Keratinocyte (primary cell): Measurements from ENCODE around the gene C2orf80. TPM values are rescaled to one million over a fixed set of nuclear protein-coding genes. Genes with fewer than 3 reads are reported as not detected.

ENCODE experiments used
- DNase-seq: peaks from one replicate; pipeline ENCODE4 v3.0.0-alpha.2; 2011; ENCODE audit warnings: low read depth, missing footprints, low spot score
- FAIRE-seq: peaks from 2 replicates; lab custom pipeline; 2011; peaks lifted over from hg19 to GRCh38; lab: Jason Lieb, UNC
- H2AFZ ChIP-seq: 2 replicates; pipeline ENCODE4 v1.6.0; 2012; ENCODE audit warnings: low read length, control low read depth, inconsistent platforms; ENCODE audit not compliant: control insufficient read depth
- H3K27ac ChIP-seq: 2 replicates; pipeline ENCODE4 v1.5.1; 2011; ENCODE audit warnings: low read length; ENCODE audit not compliant: control insufficient read depth, insufficient read depth
- H3K27me3 ChIP-seq: 3 replicates; pipeline ENCODE4 v1.6.0; 2011; ENCODE audit warnings: low read length; ENCODE audit not compliant: control insufficient read depth, insufficient read depth; ENCODE audit errors: extremely low read depth
- H3K36me3 ChIP-seq, 2 experiments: 2 replicates in 1 of 2; 3 replicates in 1 of 2; pipeline ENCODE4 v1.5.1; 2011; ENCODE audit warnings: low read length in 2 of 2, mild to moderate bottlenecking in 1 of 2; ENCODE audit not compliant: control insufficient read depth in 2 of 2, insufficient read depth in 2 of 2; ENCODE audit errors: extremely low read depth in 1 of 2
- H3K4me1 ChIP-seq: 3 replicates; pipeline ENCODE4 v1.5.1; 2011; ENCODE audit warnings: low read length; ENCODE audit not compliant: control insufficient read depth, insufficient read depth; ENCODE audit errors: extremely low read depth
- H3K4me2 ChIP-seq: 3 replicates; pipeline ENCODE4 v1.6.0; 2011; ENCODE audit warnings: low read depth, low read length; ENCODE audit not compliant: control insufficient read depth, insufficient read depth; ENCODE audit errors: extremely low read depth
- H3K4me3 ChIP-seq, 3 experiments: fragments of 200-600 bp in 1 of 3; sonication (generic) in 1 of 3; 2 replicates in 2 of 3; 3 replicates in 1 of 3; pipeline ENCODE4 v1.5.1; 2011 to 2016; ENCODE audit warnings: low read length in 3 of 3, mild to moderate bottlenecking in 3 of 3, control low read depth in 2 of 3, inconsistent platforms in 1 of 3, low read depth in 1 of 3, mixed read lengths in 1 of 3, mixed run types in 1 of 3, moderate library complexity in 1 of 3; ENCODE audit not compliant: control insufficient read depth in 2 of 3, insufficient read depth in 2 of 3; ENCODE audit errors: extremely low read depth in 1 of 3
- H3K79me2 ChIP-seq: 2 replicates; pipeline ENCODE4 v1.6.0; 2012; ENCODE audit warnings: low read length; ENCODE audit not compliant: control insufficient read depth, insufficient read depth
- H3K9ac ChIP-seq: 3 replicates; pipeline ENCODE4 v1.6.0; 2011; ENCODE audit warnings: low read length; ENCODE audit not compliant: control insufficient read depth, insufficient read depth; ENCODE audit errors: extremely low read depth
- H3K9me1 ChIP-seq: 3 replicates; pipeline ENCODE4 v1.6.0; 2011; ENCODE audit warnings: low read length; ENCODE audit not compliant: control insufficient read depth, insufficient read depth; ENCODE audit errors: extremely low read depth
- H3K9me3 ChIP-seq: 2 replicates; pipeline ENCODE4 v1.5.1; 2012; ENCODE audit warnings: low read depth, low read length; ENCODE audit not compliant: control insufficient read depth
- H4K20me1 ChIP-seq: 3 replicates; pipeline ENCODE4 v1.6.0; 2011; ENCODE audit warnings: low read length; ENCODE audit not compliant: control insufficient read depth, insufficient read depth; ENCODE audit errors: extremely low read depth
- EZH2 ChIP-seq: IDR thresholded peaks from one replicate; pipeline ENCODE4 v1.6.1; 2012; ENCODE audit warnings: inconsistent platforms, mild to moderate bottlenecking, low read length, moderate library complexity
- dilution Hi-C: fragments of 300-500 bp; cut with MboI; formaldehyde crosslinking; loops from one replicate; pipeline ENCODE4 v1.7.0; 2020; ENCODE audit warnings: low sequenced_read_pairs; ENCODE audit not compliant: extremely low pct_ligation_motif_present
- polyA plus RNA-seq, 5 experiments: library from polyadenylated mRNA; depleted of rRNA in 3 of 5; stranded (reverse) in 3 of 5; stranded (forward) in 1 of 5; unstranded in 1 of 5; fragments of >200 nt; gene quantifications; 1 replicate in 1 of 5; 2 replicates in 3 of 5; 3 replicates in 1 of 5; pipeline versions ENCODE4 v1.2.1 to v1.2.3, GENCODE V29; 2011 to 2012; ENCODE audit warnings: missing spikeins in 2 of 5, low read depth in 1 of 5, low replicate concordance in 1 of 5
- TF ChIP-seq, protein P1 (sequence below), 3 experiments: IDR thresholded peaks in 1 of 3; conservative IDR thresholded peaks in 1 of 3; optimal IDR thresholded peaks in 1 of 3; 2 replicates in 2 of 3; 3 replicates in 1 of 3; pipeline versions ENCODE3 to v1.5.1; 2011; ENCODE audit warnings: low read length in 3 of 3, mild to moderate bottlenecking in 3 of 3, moderate library complexity in 2 of 3, control low read depth in 1 of 3, inconsistent platforms in 1 of 3; ENCODE audit not compliant: insufficient read depth in 2 of 3; ENCODE audit errors: extremely low read depth in 1 of 3

The C2orf80 gene
- polyA plus RNA-seq, 1 donor (not counting 4 experiments of a cell fraction or from before 2014, with no cell fraction given): not detected

GRCh38 chr2:208147759-208148158 lies 42.1 kb downstream of the C2orf80 start:
- H3K36me3 ChIP-seq: no peaks in the 10 kb centered on the region
- no peak for FAIRE-seq
- no peak for DNase-seq
- dilution Hi-C loops: no loop called here
- H3K27me3 ChIP-seq: no peaks in the 10 kb centered on the region
- H3K4me3 ChIP-seq: no peak overlapping the region
- no peaks in the 10 kb centered on the region for H3K9me1 ChIP-seq
- no peak overlapping the region for H3K9ac ChIP-seq
- no peaks in the 10 kb centered on the region for H3K4me1 ChIP-seq
- H3K27ac ChIP-seq: no peak overlapping the region
- H2AFZ ChIP-seq: no peak overlapping the region
- no peak overlapping the region for H3K4me2 ChIP-seq
- H4K20me1 ChIP-seq: no peaks in the 10 kb centered on the region
- TF ChIP-seq, protein P1, sequence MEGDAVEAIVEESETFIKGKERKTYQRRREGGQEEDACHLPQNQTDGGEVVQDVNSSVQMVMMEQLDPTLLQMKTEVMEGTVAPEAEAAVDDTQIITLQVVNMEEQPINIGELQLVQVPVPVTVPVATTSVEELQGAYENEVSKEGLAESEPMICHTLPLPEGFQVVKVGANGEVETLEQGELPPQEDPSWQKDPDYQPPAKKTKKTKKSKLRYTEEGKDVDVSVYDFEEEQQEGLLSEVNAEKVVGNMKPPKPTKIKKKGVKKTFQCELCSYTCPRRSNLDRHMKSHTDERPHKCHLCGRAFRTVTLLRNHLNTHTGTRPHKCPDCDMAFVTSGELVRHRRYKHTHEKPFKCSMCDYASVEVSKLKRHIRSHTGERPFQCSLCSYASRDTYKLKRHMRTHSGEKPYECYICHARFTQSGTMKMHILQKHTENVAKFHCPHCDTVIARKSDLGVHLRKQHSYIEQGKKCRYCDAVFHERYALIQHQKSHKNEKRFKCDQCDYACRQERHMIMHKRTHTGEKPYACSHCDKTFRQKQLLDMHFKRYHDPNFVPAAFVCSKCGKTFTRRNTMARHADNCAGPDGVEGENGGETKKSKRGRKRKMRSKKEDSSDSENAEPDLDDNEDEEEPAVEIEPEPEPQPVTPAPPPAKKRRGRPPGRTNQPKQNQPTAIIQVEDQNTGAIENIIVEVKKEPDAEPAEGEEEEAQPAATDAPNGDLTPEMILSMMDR (optimal IDR thresholded peaks at IDR 0.05 in 1 of 3, IDR thresholded peaks at IDR 0.05 in 1 of 3, conservative IDR thresholded peaks at IDR 0.05 in 1 of 3; ENCODE audit: extremely low read depth in 1 of 3, insufficient read depth in 2 of 3, low read length in 3 of 3): no peak
- no peaks in the 10 kb centered on the region for H3K9me3 ChIP-seq
- no peaks in the 10 kb centered on the region for H3K79me2 ChIP-seq

DNA sequence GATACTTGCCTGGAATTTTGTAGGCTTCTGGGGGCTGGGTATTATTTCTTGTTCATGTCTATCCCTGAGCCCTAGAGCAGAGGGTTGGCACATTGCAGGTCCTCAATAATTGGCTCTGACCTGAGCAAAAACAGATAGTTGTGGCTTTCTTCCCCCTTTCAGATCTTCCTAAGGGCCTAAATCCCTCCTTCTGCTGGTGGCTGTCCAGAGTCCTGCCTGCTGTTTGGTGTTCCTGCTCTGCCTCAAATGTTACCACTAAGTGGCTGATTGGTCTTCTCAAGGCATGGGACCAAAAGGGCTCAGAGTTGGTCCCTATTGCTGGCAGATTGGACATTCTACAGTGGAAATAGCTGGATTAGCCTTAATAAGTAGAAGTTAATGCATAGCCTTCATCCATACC lies 42.8 kb downstream of the C2orf80 start:
- no peak overlapping the region for H2AFZ ChIP-seq
- no peaks in the 10 kb centered on the region for H3K9me3 ChIP-seq
- H3K4me1 ChIP-seq: no peaks in the 10 kb centered on the region
- no peak overlapping the region for H3K9ac ChIP-seq
- H3K9me1 ChIP-seq: no peaks in the 10 kb centered on the region
- no peak for TF ChIP-seq EZH2
- TF ChIP-seq, protein P1 (optimal IDR thresholded peaks at IDR 0.05 in 1 of 3, IDR thresholded peaks at IDR 0.05 in 1 of 3, conservative IDR thresholded peaks at IDR 0.05 in 1 of 3; ENCODE audit: extremely low read depth in 1 of 3, insufficient read depth in 2 of 3, low read length in 3 of 3): no peak
- H3K27ac ChIP-seq: no peak overlapping the region
- FAIRE-seq (no peak), DNase-seq (no peak)
- H3K4me2 ChIP-seq: no peak overlapping the region
- H3K79me2 ChIP-seq: no peaks in the 10 kb centered on the region
- dilution Hi-C loops: no loop called here
- no peaks in the 10 kb centered on the region for H3K27me3 ChIP-seq
- H4K20me1 ChIP-seq: no peaks in the 10 kb centered on the region
- no peaks in the 10 kb centered on the region for H3K36me3 ChIP-seq
- H3K4me3 ChIP-seq: no peak overlapping the region
